Vagina (tissue), 2 donors: ENCODE measurements around the gene GALM.

Experiments
- CTCF ChIP-seq, 3 experiments: fragments of 450-650 bp in 2 of 3; fragments of 200-600 bp in 1 of 3; sonication (generic) in 1 of 3; IDR thresholded peaks; one replicate each; pipeline ENCODE4 v1.5.1; 2017 to 2019; ENCODE audit warnings: antibody characterized with exemption in 3 of 3, mild to moderate bottlenecking in 2 of 3, moderate library complexity in 2 of 3
- POLR2A ChIP-seq, 2 donors: fragments of 450-650 bp; IDR thresholded peaks; one replicate each; pipeline ENCODE4 v1.6.1; 2017; ENCODE audit warnings: antibody characterized with exemption in 2 of 2, mild to moderate bottlenecking in 2 of 2, moderate library complexity in 2 of 2
- POLR2AphosphoS5 ChIP-seq, 2 donors: sonication (generic); formaldehyde crosslinking; IDR thresholded peaks; one replicate each; pipeline ENCODE4 v1.9.0; 2017; ENCODE audit warnings: antibody characterized with exemption in 2 of 2, mild to moderate bottlenecking in 2 of 2, low read depth in 1 of 2; ENCODE audit not compliant: insufficient read depth in 1 of 2

- TF ChIP-seq CTCF (IDR thresholded peaks at IDR 0.05) (no peak), POLR2A (IDR thresholded peaks at IDR 0.05) (no peak), POLR2AphosphoS5 (IDR thresholded peaks at IDR 0.05; ENCODE audit: insufficient read depth in 1 of 2, low read depth in 1 of 2) (no peak)
These were observed 5.6 kb upstream of the GALM start for GRCh38 chr2:38660282-38660681.
